AG09309 (cell line): ENCODE measurements around the gene C6orf15.

ENCODE experiments used
- DNase-seq: peaks from one replicate; pipeline ENCODE4 v3.0.0-alpha.2; 2010; ENCODE audit warnings: low read depth
- H3K4me3 ChIP-seq: 2 replicates; pipeline ENCODE4 v1.5.1; 2011; ENCODE audit warnings: mild to moderate bottlenecking, low read depth, low read length, moderate library complexity; ENCODE audit not compliant: control insufficient read depth
- CTCF ChIP-seq: IDR thresholded peaks from 2 replicates; pipeline ENCODE4 v1.5.1; 2011; ENCODE audit warnings: mild to moderate bottlenecking, low read depth, low read length, inconsistent platforms; ENCODE audit not compliant: insufficient read depth, control insufficient read depth; ENCODE audit errors: missing control alignments

The C6orf15 gene

GRCh38 chr6:31143148-31143547 is 30.8 kb upstream of the C6orf15 start:
- DNase-seq = peak; percentile 46
- TF ChIP-seq CTCF = no peak
- H3K4me3 ChIP-seq = no peak overlapping the region

GRCh38 chr6:31142361-31142761 is 30.0 kb upstream of the C6orf15 start:
- no peak for TF ChIP-seq CTCF
- no peak for DNase-seq
- H3K4me3 ChIP-seq = no peak overlapping the region

GRCh38 chr6:31140643-31141042 is 28.3 kb upstream of the C6orf15 start:
- TF ChIP-seq CTCF = no peak
- no peak for DNase-seq
- no peak overlapping the region for H3K4me3 ChIP-seq

- no peak for TF ChIP-seq CTCF
- no peak for DNase-seq
- H3K4me3 ChIP-seq = no peak overlapping the region
These were observed 27.2 kb upstream of the C6orf15 start for GRCh38 chr6:31139599-31139998.

DNA sequence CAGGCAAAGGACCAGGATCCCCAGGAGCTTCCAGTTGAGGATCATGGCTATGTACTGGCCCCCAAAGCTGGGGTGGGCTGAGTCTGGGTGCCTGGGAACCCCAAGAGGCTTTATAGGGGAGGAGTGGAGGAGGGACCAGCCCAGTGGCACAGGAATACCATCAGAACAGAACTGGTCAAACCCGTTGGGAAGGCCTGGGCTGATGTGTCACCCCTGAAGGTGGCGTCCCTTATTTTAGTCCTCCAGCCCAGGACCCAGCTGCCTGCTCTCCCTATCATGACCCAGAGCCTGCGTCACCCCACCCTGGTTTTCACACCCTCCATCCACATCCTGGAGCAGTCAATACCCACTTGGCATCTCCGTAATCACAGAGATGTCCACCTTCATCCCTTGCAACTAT is 26.6 kb upstream of the C6orf15 start, which contains the start of gene PSORS1C2:
TSS of gene PSORS1C2 (minus strand) at position 85 of the 400 bp plus-strand sequence. CDS start at position 45, 40 bp downstream.
- no peak within 1 kb of the TSS for H3K4me3 ChIP-seq
- DNase-seq = no peak
- no peak for TF ChIP-seq CTCF

DNA sequence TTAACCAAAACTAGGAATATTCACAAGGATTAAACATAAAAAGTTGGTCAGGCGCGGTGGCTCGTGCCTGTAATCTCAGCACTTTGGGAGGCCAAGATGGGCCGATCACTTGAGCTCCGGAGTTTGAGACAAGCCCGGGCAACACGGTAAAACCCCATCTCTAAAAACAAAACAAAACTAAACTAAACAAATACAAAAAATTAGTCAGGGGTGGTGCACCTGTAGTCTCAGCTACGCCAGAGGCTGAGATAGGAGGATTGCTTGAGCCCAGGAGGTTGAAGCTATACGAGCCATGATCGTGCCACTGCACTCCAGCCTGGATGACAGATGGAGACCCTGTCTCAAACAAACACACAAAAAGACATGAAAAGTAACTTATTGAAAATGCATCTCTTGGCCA is 23.3 kb upstream of the C6orf15 start:
- no peak for TF ChIP-seq CTCF
- no peak overlapping the region for H3K4me3 ChIP-seq
- no peak for DNase-seq

DNA sequence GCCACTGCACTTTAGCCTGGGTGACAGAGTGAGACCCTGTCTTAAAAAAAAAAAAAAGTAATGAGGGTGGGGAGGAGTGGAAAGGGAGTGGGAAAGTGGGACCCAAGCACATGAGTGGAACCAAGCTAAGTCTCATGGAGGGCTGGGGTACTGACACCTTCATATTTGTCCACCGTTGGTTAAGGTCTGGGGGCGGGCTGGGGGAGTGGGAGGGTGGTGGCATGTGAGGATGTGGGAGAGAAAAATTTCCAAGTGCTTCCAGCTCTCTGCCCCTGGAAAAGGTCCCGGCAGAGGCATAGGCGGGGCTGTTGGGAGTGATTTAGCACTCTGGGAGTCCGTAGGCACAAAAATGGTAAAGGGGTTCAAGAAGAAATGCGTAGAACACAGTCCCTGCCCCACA is 20.4 kb upstream of the C6orf15 start:
- no peak overlapping the region for H3K4me3 ChIP-seq
- TF ChIP-seq CTCF = no peak
- DNase-seq = no peak
